Measurements from ENCODE around the gene BRD4. TPM values are rescaled to one million over a fixed set of nuclear protein-coding genes. Genes with fewer than 3 reads are reported as not detected.
"Not testable (repeated sequence)": the region's sequence is repeated elsewhere in the genome, so short reads cannot be mapped to it uniquely, and the experiment has no call there.

Gene BRD4
- total and polyA plus RNA-seq, 4 donors: 16.3 to 59.0 (median 40.2) TPM

- H3K27ac ChIP-seq (ENCODE audit: low read depth, low read length); H3K9me3 ChIP-seq (ENCODE audit: control insufficient read depth, insufficient read depth, low read length); H3K4me1 ChIP-seq (ENCODE audit: control insufficient read depth, insufficient read depth, low read length); H3K4me3 ChIP-seq (ENCODE audit: low read depth, low read length); H3K27me3 ChIP-seq (ENCODE audit: control insufficient read depth, insufficient read depth, low read length); DNase-seq (ENCODE audit: low read depth in 4 of 6, low spot score in 6 of 6): not testable (repeated sequence)
- WGBS (ENCODE audit: insufficient coverage): no CpG with 5 or more reads among the region's 3 CpGs
- H3K36me3 ChIP-seq (ENCODE audit: control insufficient read depth, insufficient read depth, low read length): peaks cover 72% of the 10 kb centered on the region
Observed at GRCh38 chr19:15363791-15364190, 31.5 kb upstream of the BRD4 start.

- H3K36me3 ChIP-seq (ENCODE audit: control insufficient read depth, insufficient read depth, low read length): peaks cover 72% of the 10 kb centered on the region
- not testable (repeated sequence) for DNase-seq (ENCODE audit: low read depth in 4 of 6, low spot score in 6 of 6); H3K27ac ChIP-seq (ENCODE audit: low read depth, low read length); H3K9me3 ChIP-seq (ENCODE audit: control insufficient read depth, insufficient read depth, low read length); H3K27me3 ChIP-seq (ENCODE audit: control insufficient read depth, insufficient read depth, low read length); H3K4me3 ChIP-seq (ENCODE audit: low read depth, low read length); H3K4me1 ChIP-seq (ENCODE audit: control insufficient read depth, insufficient read depth, low read length)
- 95% methylated on average over 4 of the region's 30 CpGs for WGBS (ENCODE audit: insufficient coverage)
Observed at GRCh38 chr19:15363048-15363447, 30.7 kb upstream of the BRD4 start.

DNA sequence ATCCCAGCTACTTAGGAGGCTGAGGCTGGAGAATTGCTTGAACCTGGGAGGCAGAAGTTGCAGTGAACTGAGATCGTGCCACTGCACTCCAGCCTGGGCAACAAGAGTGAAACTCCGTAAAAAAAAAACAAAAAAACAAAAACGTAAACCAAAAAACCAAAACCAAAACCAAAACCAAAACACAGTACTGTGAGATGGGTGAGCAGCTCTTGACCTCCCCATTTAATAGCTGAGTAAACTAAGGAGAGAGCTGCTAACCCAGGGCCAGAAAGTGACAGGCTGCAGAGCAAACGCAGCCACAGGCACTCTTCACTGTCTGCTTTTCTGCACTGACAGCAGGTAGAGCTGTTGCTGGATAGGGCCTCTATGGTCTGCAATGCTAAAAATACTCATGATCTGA is 27.7 kb upstream of the BRD4 start:
- not testable (repeated sequence) for H3K27me3 ChIP-seq (ENCODE audit: control insufficient read depth, insufficient read depth, low read length); DNase-seq (ENCODE audit: low read depth in 4 of 6, low spot score in 6 of 6); H3K4me3 ChIP-seq (ENCODE audit: low read depth, low read length); H3K9me3 ChIP-seq (ENCODE audit: control insufficient read depth, insufficient read depth, low read length); H3K27ac ChIP-seq (ENCODE audit: low read depth, low read length); H3K4me1 ChIP-seq (ENCODE audit: control insufficient read depth, insufficient read depth, low read length)
- 100% methylated on average over 1 of the region's 4 CpGs for WGBS (ENCODE audit: insufficient coverage)
- H3K36me3 ChIP-seq (ENCODE audit: control insufficient read depth, insufficient read depth, low read length): peaks cover 77% of the 10 kb centered on the region

GRCh38 chr19:15358918-15359317 is 26.6 kb upstream of the BRD4 start:
- no peaks in the 10 kb centered on the region for H3K4me1 ChIP-seq (ENCODE audit: control insufficient read depth, insufficient read depth, low read length)
- H3K36me3 ChIP-seq (ENCODE audit: control insufficient read depth, insufficient read depth, low read length): peaks cover 80% of the 10 kb centered on the region
- H3K4me3 ChIP-seq (ENCODE audit: low read depth, low read length): no peak overlapping the region
- 92% methylated on average over 2 of the region's 3 CpGs for WGBS (ENCODE audit: insufficient coverage)
- no peak overlapping the region for H3K27ac ChIP-seq (ENCODE audit: low read depth, low read length)
- no peaks in the 10 kb centered on the region for H3K9me3 ChIP-seq (ENCODE audit: control insufficient read depth, insufficient read depth, low read length)
- no peak for DNase-seq (ENCODE audit: low read depth in 4 of 6, low spot score in 6 of 6)
- H3K27me3 ChIP-seq (ENCODE audit: control insufficient read depth, insufficient read depth, low read length): no peaks in the 10 kb centered on the region

DNA sequence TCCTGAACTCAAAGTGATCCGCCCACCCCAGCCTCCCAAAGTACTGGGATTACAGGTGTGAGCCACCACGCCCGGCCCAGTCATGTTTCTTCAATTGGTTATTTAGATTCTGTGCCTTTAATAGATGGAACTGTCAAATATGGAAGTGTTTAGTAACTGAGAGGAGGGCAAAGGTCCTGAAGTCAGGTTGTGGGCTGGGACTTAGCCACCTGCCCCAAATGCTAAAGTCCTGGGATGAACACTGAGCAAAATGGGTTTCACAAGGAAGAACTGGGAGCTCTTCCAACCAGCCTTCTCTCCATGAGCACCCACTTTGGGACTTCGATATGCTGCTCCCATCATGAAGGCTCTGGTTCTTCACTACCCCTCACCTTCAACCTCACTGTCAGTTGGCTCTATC is 25.6 kb upstream of the BRD4 start:
- Histone ChIP-seq H3K4me1 (ENCODE audit: control insufficient read depth, insufficient read depth, low read length) (no peaks in the 10 kb centered on the region), H3K27ac (ENCODE audit: low read depth, low read length) (no peak overlapping the region), H3K36me3 (ENCODE audit: control insufficient read depth, insufficient read depth, low read length) (peaks cover 85% of the 10 kb centered on the region), H3K27me3 (ENCODE audit: control insufficient read depth, insufficient read depth, low read length) (no peaks in the 10 kb centered on the region), H3K4me3 (ENCODE audit: low read depth, low read length) (no peak overlapping the region), H3K9me3 (ENCODE audit: control insufficient read depth, insufficient read depth, low read length) (no peaks in the 10 kb centered on the region)
- 100% methylated on average over 1 of the region's 4 CpGs for WGBS (ENCODE audit: insufficient coverage)
- DNase-seq (ENCODE audit: low read depth in 4 of 6, low spot score in 6 of 6): no peak

DNA sequence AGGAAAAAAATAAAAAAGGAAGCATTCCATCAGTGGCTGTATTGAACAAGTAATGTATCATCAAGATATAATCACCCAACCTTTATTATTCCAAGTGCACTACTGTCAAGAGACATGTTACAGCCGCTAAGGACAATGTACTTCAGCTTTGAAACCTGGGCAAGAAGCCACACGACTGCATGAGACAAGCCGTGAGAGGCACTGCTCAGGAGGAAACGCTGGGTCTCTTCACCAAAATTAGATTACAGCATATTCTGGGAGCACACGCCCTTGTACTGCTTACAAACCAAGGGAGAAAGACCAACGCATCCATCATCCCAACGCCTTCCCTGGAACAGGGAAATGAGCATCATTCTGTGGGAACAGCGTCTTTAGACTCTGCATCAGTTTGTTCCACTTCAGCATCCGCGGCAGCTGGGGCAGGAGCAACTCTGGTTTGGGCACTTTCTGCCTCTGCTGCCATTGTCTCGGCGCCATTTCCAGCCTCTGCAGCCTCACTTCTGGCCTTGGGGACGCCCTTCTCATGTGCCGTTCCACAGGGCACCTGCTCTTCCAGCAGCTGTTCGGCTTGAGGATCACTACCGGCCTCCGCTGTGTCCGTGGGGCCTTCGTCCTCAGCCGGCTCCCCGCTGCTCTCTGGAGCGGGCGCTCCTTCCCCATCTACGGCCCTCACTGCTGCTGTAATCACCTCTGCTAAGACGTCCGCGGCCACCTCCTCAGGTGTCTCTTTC is 22.4 kb upstream of the BRD4 start:
- no peak overlapping the region for H3K27ac ChIP-seq (ENCODE audit: low read depth, low read length)
- H3K4me1 ChIP-seq (ENCODE audit: control insufficient read depth, insufficient read depth, low read length): no peaks in the 10 kb centered on the region
- peaks cover 74% of the 10 kb centered on the region for H3K36me3 ChIP-seq (ENCODE audit: control insufficient read depth, insufficient read depth, low read length)
- H3K4me3 ChIP-seq (ENCODE audit: low read depth, low read length): no peak overlapping the region
- no peaks in the 10 kb centered on the region for H3K9me3 ChIP-seq (ENCODE audit: control insufficient read depth, insufficient read depth, low read length)
- no peaks in the 10 kb centered on the region for H3K27me3 ChIP-seq (ENCODE audit: control insufficient read depth, insufficient read depth, low read length)
- no peak for DNase-seq (ENCODE audit: low read depth in 4 of 6, low spot score in 6 of 6)
- 89% methylated on average over 27 of the region's 27 CpGs for WGBS (ENCODE audit: insufficient coverage)

DNA sequence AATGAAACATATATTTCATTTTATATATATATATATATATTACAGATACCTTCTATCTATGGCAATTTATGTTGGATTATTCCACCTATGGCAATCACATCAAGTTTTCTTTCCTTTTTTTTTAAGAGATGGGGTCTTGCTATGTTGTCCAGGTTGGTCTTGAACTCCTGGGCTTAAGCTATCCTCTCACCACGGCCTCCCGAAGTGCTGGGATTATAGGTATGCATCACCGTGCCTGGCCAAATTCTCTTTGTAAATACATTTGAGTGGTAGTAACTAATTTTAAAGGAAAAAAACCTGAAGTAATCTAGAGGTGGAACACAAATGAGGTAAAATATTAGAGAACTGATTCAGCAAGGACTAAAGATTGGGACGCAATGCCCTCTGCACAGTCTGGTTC is 21.6 kb upstream of the BRD4 start:
- Histone ChIP-seq H3K9me3 (ENCODE audit: control insufficient read depth, insufficient read depth, low read length) (no peaks in the 10 kb centered on the region), H3K4me3 (ENCODE audit: low read depth, low read length) (no peak overlapping the region), H3K27me3 (ENCODE audit: control insufficient read depth, insufficient read depth, low read length) (no peaks in the 10 kb centered on the region), H3K27ac (ENCODE audit: low read depth, low read length) (no peak overlapping the region), H3K36me3 (ENCODE audit: control insufficient read depth, insufficient read depth, low read length) (peaks cover 68% of the 10 kb centered on the region), H3K4me1 (ENCODE audit: control insufficient read depth, insufficient read depth, low read length) (no peaks in the 10 kb centered on the region)
- WGBS (ENCODE audit: insufficient coverage): 91% methylated on average over 1 of the region's 4 CpGs
- no peak for DNase-seq (ENCODE audit: low read depth in 4 of 6, low spot score in 6 of 6)

- H3K4me3 ChIP-seq (ENCODE audit: low read depth, low read length); H3K27ac ChIP-seq (ENCODE audit: low read depth, low read length); H3K27me3 ChIP-seq (ENCODE audit: control insufficient read depth, insufficient read depth, low read length); DNase-seq (ENCODE audit: low read depth in 4 of 6, low spot score in 6 of 6); H3K4me1 ChIP-seq (ENCODE audit: control insufficient read depth, insufficient read depth, low read length); H3K9me3 ChIP-seq (ENCODE audit: control insufficient read depth, insufficient read depth, low read length): not testable (repeated sequence)
- H3K36me3 ChIP-seq (ENCODE audit: control insufficient read depth, insufficient read depth, low read length): peaks cover 60% of the 10 kb centered on the region
- WGBS (ENCODE audit: insufficient coverage): 93% methylated on average over 8 of the region's 8 CpGs
Observed at GRCh38 chr19:15352535-15352934, 20.2 kb upstream of the BRD4 start.

GRCh38 chr19:15341328-15341727 is 9.0 kb upstream of the BRD4 start:
- H3K9me3 ChIP-seq (ENCODE audit: control insufficient read depth, insufficient read depth, low read length); H3K27me3 ChIP-seq (ENCODE audit: control insufficient read depth, insufficient read depth, low read length); H3K27ac ChIP-seq (ENCODE audit: low read depth, low read length); DNase-seq (ENCODE audit: low read depth in 4 of 6, low spot score in 6 of 6); H3K4me3 ChIP-seq (ENCODE audit: low read depth, low read length); H3K4me1 ChIP-seq (ENCODE audit: control insufficient read depth, insufficient read depth, low read length): not testable (repeated sequence)
- peaks cover 36% of the 10 kb centered on the region for H3K36me3 ChIP-seq (ENCODE audit: control insufficient read depth, insufficient read depth, low read length)
- WGBS (ENCODE audit: insufficient coverage): no CpG with 5 or more reads among the region's 11 CpGs

- Histone ChIP-seq H3K27me3 (ENCODE audit: control insufficient read depth, insufficient read depth, low read length) (no peaks in the 10 kb centered on the region), H3K27ac (ENCODE audit: low read depth, low read length) (no peak overlapping the region), H3K9me3 (ENCODE audit: control insufficient read depth, insufficient read depth, low read length) (no peaks in the 10 kb centered on the region), H3K36me3 (ENCODE audit: control insufficient read depth, insufficient read depth, low read length) (peaks cover 34% of the 10 kb centered on the region), H3K4me1 (ENCODE audit: control insufficient read depth, insufficient read depth, low read length) (no peaks in the 10 kb centered on the region), H3K4me3 (ENCODE audit: low read depth, low read length) (no peak overlapping the region)
- DNase-seq (ENCODE audit: low read depth in 4 of 6, low spot score in 6 of 6): no peak
- 100% methylated on average over 3 of the region's 4 CpGs for WGBS (ENCODE audit: insufficient coverage)
Observed at GRCh38 chr19:15340086-15340485, 7.7 kb upstream of the BRD4 start.
